HG02610 (cell line): ENCODE data around the gene ZDHHC11.
"Not testable (repeated sequence)": the region's sequence is repeated elsewhere in the genome, so short reads cannot be mapped to it uniquely, and the experiment has no call there.

Experiments
- ATAC-seq: cut with Tn5 transposase; IDR thresholded peaks from one replicate; pipeline ENCODE4 v1.9.1; 2021; ENCODE audit warnings: mild to moderate bottlenecking, moderate library complexity; ENCODE audit not compliant: unreplicated experiment

The ZDHHC11 gene

GRCh38 chr5:845676-846601, 4.8 kb downstream of the ZDHHC11 start:
- ATAC-seq, result not testable (repeated sequence)

DNA sequence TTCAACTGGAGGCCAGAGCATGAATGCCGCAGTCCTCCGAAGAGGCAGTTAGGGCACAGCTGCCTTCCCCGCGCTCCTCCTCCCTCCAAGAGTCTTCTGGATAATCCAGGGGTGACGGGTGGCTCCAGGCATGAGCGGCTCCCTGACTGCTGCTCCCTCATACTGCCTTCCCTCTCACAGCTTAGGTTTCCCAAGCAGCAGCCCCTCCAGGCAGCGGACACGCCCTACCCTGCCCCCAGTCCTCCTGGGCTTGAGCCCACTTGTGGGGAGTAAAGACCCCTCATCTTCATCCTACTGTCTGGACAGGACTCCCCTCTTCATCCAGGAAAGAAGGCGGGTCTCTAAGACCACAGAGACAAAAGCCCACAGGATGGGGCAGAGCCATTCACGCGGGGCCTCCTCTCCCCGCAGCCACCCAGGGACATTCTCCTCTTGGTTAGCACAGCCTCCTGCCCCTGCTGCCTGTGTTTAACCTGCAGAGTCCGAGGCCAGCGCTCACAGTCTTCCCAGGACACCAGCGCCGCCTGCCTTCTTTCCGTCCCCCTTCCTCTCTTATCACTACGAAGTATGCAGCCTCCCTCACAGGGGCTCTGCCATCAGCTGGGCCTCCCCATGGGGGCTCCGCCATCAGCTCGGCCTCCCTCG, 5.6 kb downstream of the ZDHHC11 start:
- not testable (repeated sequence) for ATAC-seq

GRCh38 chr5:844426-844825, 6.4 kb downstream of the ZDHHC11 start:
- not testable (repeated sequence) for ATAC-seq

DNA sequence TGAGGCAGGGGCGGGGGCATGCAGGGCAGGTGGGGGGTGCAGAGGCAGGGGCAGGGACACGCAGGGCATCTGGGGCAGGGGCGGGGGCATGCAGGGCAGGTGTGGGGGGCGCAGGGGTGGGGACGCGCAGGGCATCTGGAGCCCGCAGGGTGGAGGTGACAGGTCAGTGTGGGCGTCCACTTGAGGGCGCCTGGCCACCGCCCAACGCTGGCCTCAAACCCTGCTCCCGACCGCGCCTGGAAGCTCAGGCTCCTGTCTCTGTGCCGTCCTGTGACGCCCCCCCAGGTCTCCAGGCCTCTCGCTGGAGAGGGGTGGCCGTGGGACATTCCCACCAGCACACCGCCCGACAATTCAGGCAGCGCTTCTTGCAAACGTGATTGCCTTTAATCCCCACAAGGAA, 6.9 kb downstream of the ZDHHC11 start:
- not testable (repeated sequence) for ATAC-seq

DNA sequence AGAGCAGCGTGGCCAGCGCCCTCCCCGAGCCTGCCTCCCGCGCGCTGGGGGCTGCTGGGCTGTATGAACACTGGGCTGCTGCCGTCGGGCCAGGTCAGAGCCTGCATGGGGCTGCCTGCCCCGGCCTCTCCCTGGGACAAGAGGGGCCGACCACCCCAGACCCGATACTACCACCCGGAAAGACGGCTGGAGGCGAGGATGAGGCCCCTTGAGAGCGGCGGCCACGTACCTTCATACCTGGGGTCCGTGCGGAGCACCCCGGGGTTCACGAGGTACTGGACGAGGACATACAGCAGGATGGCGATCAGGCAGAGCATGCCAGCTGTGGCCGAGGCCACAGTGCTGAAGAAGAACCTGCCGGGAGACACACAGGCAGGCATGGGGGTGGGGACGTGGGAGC, 7.4 kb downstream of the ZDHHC11 start:
- ATAC-seq, result not testable (repeated sequence)

GRCh38 chr5:842402-843221, 8.2 kb downstream of the ZDHHC11 start:
- not testable (repeated sequence) for ATAC-seq

DNA sequence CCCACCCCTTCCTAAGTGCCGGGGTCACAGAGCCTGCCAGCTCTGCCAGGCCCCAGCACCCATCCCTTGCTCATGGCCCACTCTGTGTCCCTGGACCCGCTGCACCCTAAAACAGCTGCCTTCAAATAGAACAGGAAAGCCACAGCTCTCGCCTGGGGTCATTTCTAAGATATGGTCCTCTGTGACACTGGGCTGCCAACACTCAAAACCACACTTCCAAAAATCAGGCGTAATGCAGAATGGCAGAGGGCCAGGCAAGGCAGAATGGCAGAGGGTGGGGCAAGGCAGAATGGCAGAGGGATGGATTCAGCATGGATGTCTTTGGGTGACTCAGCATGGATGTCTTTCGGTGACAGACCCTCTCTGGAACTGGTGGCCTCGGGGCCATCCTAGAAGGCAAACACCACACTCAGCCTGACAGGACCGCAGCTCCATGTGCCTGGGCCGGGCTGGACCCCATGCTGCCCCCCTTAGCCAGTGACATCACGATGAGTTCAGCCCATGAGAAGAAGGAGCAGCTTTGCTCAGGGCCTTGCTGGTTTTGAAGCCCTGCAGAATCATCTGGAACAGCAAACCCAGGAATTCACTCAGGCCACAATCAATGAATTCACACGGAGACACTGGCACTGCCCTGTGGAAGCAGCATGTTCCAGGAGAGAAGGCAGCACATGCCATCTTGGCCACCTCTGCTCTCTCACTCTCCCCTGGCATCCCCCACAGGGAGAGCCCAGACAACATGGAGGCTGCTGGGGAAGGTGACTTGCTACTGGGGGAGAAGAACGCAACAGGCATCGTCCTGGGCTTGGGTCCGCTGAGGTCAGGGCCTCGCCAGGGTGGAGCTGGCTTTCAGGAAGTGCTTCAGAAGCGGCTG, 9.0 kb downstream of the ZDHHC11 start:
- not testable (repeated sequence) for ATAC-seq

DNA sequence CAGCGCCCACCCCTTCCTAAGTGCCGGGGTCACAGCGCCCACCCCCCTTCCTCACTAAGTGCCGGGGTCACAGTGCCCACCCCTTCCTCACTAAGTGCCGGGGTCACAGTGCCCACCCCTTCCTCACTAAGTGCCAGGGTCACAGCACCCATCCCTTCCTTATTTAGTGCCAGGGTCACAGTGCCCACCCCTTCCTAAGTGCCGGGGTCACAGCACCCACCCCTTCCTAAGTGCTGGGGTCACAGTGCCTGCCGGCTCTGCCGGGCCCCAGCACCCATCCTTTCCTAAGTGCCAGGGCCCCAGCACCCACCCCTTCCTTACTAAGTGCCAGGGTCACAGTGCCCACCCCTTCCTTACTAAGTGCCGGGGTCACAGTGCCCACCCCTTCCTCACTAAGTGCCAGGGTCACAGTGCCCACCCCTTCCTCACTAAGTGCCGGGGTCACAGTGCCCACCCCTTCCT, 9.8 kb downstream of the ZDHHC11 start:
- ATAC-seq, result not testable (repeated sequence)

GRCh38 chr5:840118-840973, 10.4 kb downstream of the ZDHHC11 start:
- not testable (repeated sequence) for ATAC-seq

- ATAC-seq, result not testable (repeated sequence)
These were observed 12.3 kb downstream of the ZDHHC11 start for GRCh38 chr5:838431-838851.

DNA sequence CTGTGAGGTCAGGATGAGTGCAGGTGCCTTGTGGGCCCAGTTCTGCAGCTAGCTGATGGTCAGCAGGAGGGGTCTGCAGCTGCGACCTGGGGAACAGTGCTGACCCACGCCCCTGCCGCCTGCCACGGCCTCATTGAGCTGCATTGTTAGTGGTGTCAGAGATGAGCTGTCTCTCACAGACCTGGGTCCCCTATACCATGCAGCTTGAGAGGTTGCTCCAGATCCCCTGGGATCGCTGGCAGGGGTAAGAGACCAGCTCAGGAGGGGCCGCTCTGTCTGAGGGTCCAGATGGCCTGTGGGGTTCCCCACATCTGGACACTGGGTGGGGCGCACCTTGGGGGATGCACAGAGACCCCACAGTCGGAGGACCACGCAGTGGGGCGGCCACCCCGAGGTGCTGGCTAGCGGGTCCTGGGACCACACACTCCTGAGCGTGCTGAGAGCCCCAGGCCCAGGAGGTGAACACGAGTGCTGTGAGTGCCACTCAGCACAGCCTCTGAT, 13.1 kb downstream of the ZDHHC11 start:
- ATAC-seq, result not testable (repeated sequence)

GRCh38 chr5:835933-836612, 14.7 kb downstream of the ZDHHC11 start:
- ATAC-seq, result not testable (repeated sequence)

GRCh38 chr5:834013-834412, 16.8 kb downstream of the ZDHHC11 start:
- ATAC-seq, result not testable (repeated sequence)

GRCh38 chr5:828194-828593, 22.6 kb downstream of the ZDHHC11 start:
- not testable (repeated sequence) for ATAC-seq

- ATAC-seq, result not testable (repeated sequence)
These were observed 25.2 kb downstream of the ZDHHC11 start for GRCh38 chr5:825544-825943.

DNA sequence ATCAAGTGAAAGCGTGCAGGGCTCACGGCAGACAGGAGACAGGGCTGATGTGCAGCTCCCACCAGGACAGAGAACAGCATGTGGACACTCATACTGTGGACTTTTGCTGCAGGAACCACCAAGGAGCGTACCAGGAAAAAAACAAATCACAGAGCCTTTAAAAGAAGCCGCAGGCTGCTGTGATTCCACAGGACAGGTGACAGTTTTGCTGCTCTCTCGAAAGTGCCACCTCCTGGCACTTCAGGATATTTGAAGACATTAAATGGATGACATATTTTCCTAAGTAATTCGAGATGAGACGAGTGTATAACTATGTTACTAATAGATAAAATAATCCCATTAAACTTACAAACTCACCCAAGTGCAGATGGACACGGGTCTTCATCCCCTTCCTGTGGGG, 29.3 kb downstream of the ZDHHC11 start:
- ATAC-seq, result no peak

- no peak for ATAC-seq
These were observed 30.5 kb downstream of the ZDHHC11 start for GRCh38 chr5:820245-820644.

DNA sequence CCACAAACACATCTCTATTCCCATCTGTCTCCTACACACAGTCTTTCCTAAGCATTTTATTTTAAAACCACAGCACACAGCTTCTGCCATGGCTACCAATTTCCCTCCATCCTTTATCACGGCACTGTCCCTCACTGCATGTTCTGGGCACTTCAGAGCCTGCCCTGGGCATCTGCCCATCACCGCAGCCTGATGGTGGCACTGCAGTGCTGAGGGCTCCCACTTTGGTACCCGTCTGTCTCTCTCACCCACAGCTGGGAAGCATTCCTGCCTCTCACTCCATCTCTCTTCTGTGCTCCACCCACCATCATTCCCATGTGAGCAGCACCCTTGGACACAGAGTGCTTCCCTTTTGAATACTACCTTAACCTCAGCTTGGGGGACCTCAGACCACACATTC, 31.7 kb downstream of the ZDHHC11 start:
- ATAC-seq, result no peak
